HFF-Myc (cell line): ENCODE measurements around the gene NUB1.

Experiments
- DNase-seq: peaks from one replicate; pipeline ENCODE4 v3.0.0-alpha.2; 2011; ENCODE audit warnings: low read depth; ENCODE audit errors: extremely low read depth
- H3K4me3 ChIP-seq: replicated peaks from 2 replicates; pipeline ENCODE4 v1.5.1; 2011; ENCODE audit warnings: low read depth, mild to moderate bottlenecking, control low read depth, low read length
- CTCF ChIP-seq: IDR thresholded peaks from 2 replicates; pipeline ENCODE4 v1.5.1; 2012; ENCODE audit warnings: mild to moderate bottlenecking, low read depth, low read length, control low read depth; ENCODE audit errors: missing control alignments

NUB1 gene

DNA sequence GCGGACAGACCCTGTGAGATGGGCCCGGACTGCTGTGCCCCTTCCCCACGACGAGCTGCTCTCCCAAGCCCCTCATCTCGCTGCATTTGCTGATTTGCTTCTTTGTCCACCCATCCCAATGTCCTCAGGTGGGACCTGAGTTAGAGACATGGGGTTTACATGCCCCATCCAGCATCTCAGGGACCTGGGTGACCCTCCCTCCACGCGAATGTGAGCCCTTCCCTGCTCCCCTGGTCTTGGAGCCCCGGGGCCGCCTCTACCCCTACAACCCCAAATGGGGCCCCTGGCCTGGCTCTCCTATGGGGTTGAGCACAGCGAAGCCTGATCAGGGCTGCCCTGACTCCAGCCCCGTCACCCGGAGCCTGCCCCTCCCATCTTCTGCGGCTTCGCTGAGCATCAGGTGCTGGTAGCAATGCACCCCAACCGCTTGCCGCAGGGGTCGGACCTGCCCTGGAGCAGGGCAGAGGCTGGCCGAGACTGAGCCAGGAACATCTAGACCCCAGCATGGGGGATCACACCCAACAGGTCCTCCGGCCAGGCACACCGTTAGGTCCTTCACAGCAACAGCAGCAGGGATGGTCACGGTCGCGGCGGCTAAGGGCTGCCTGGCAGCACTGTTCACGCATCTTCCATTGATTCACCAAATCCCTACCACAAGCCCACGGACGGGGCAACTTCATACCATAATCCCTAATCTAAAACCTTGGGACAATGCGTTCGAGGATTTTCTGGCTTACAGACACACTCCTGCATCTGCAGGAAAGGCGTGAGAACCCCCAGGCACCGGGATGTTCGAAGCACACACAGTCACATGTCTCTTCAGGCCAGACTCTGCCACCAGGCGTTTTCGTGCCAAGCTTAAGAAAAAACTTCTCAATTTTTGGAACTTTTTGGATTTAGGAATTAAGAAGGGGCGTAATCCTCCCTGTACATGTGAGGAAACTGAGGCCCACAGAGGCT, 52.7 kb downstream of the NUB1 start:
- no peak for TF ChIP-seq CTCF
- DNase-seq, result no peak
- no peak overlapping the region for H3K4me3 ChIP-seq

GRCh38 chr7:151395036-151395367, 53.4 kb downstream of the NUB1 start:
- TF ChIP-seq CTCF, result no peak
- H3K4me3 ChIP-seq, result no peak overlapping the region
- DNase-seq, result no peak

DNA sequence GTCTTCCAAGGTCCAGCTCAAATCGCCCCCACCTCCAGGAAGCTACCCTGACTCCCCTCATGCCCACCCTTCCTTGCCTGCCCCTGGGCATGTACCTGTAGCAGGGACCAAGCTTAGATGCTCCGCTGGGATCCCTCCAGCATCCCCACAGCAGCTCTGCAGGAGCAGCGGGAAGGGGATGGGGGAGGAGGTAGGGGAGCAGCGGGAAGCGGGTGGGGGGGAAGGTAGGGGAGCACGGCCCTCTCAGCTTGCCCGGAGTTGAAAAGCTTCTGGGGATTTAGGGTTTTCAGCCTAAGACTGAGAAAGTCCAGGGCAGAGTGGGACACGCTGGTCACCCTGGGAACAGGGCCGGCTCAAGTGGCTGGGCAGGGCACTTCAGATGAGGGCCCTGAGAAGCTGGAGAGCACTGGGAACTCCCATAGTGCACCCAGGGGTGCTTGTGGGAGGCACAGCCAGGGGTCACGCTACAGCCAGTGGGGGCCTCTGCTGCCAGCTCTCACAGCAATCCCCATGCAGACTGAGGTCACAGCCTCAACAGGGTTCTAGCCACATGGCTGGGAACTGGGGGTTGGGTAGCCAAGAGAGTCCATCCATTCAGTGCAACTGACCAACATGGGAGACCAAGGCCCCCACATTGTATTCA, 54.8 kb downstream of the NUB1 start:
- no peak for TF ChIP-seq CTCF
- no peak overlapping the region for H3K4me3 ChIP-seq
- DNase-seq, result no peak

DNA sequence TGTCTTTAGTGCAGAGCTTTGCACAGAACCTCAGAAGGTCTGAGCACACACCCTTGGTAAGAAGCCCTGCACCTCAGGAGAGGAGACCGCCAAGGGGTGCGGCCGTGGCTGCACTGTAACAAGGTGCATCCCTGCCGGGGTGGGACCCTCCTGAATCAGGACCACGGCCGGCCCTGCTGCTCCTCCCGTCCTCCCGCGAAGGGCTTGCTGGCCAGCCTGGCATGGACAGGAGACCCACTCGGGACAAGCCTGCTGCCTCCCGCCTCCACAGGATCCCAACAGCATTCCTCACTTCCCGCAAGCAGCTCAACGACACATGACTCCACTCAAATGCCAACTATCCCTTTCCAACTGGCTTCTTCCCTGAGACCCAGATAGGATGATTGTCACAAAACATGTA, 55.4 kb downstream of the NUB1 start:
- DNase-seq, result no peak
- H3K4me3 ChIP-seq, result no peak overlapping the region
- TF ChIP-seq CTCF, result no peak

- no peak for TF ChIP-seq CTCF
Observed at GRCh38 chr7:151398446-151399304, 57.1 kb downstream of the NUB1 start.

GRCh38 chr7:151399305-151399601, 57.6 kb downstream of the NUB1 start:
- no peak overlapping the region for H3K4me3 ChIP-seq
- DNase-seq, result no peak
- no peak for TF ChIP-seq CTCF

More at GRCh38 chr7:151398446-151399304, 57.1 kb downstream of the NUB1 start:
- no peak overlapping the region for H3K4me3 ChIP-seq
- no peak for DNase-seq
